Hypothalamus (tissue), 51 donors: ENCODE data around the gene PLCB4.

Experiments
- DNase-seq, 51 donors: peaks; one replicate each; lab custom pipeline; 2025; lab: John Stamatoyannopoulos, UW

Gene PLCB4

GRCh38 chr20:9166153-9166780 lies 97.4 kb downstream of the PLCB4 start:
- peak in 1 of 51 donors; percentile 5 for DNase-seq

- DNase-seq = no peak
These were observed 100.5 kb downstream of the PLCB4 start for GRCh38 chr20:9169409-9169808.

GRCh38 chr20:9172851-9173250 lies 104.0 kb downstream of the PLCB4 start:
- no peak for DNase-seq

- DNase-seq = no peak
These were observed 108.4 kb downstream of the PLCB4 start for GRCh38 chr20:9177278-9177677.

GRCh38 chr20:9179193-9179802 lies 110.4 kb downstream of the PLCB4 start:
- no peak for DNase-seq

GRCh38 chr20:9179867-9180266 lies 111.0 kb downstream of the PLCB4 start:
- DNase-seq = no peak

GRCh38 chr20:9180481-9181257 lies 111.8 kb downstream of the PLCB4 start:
- no peak for DNase-seq

GRCh38 chr20:9185511-9185910 lies 116.6 kb downstream of the PLCB4 start:
- DNase-seq = no peak

- DNase-seq = no peak
These were observed 117.5 kb downstream of the PLCB4 start for GRCh38 chr20:9186396-9186795.

- DNase-seq = no peak
These were observed 126.1 kb downstream of the PLCB4 start for GRCh38 chr20:9195031-9195430.

GRCh38 chr20:9196110-9196509 lies 127.2 kb downstream of the PLCB4 start:
- DNase-seq = no peak

- no peak for DNase-seq
These were observed 129.6 kb downstream of the PLCB4 start for GRCh38 chr20:9198460-9198859.

GRCh38 chr20:9200196-9200595 lies 131.3 kb downstream of the PLCB4 start:
- no peak for DNase-seq

GRCh38 chr20:9200620-9201019 lies 131.7 kb downstream of the PLCB4 start:
- DNase-seq = no peak

GRCh38 chr20:9202420-9203080 lies 133.7 kb downstream of the PLCB4 start:
- DNase-seq = no peak

GRCh38 chr20:9203081-9203447 lies 134.2 kb downstream of the PLCB4 start:
- no peak for DNase-seq

GRCh38 chr20:9204979-9205378 lies 136.1 kb downstream of the PLCB4 start:
- DNase-seq = no peak

GRCh38 chr20:9206486-9206885 lies 137.6 kb downstream of the PLCB4 start:
- DNase-seq = no peak

GRCh38 chr20:9207253-9207652 lies 138.4 kb downstream of the PLCB4 start:
- no peak for DNase-seq

- DNase-seq = no peak
These were observed 141.5 kb downstream of the PLCB4 start for GRCh38 chr20:9210356-9210755.

GRCh38 chr20:9211016-9211760 lies 142.3 kb downstream of the PLCB4 start:
- DNase-seq = no peak
